ENCODE measurements around the gene NPPC.

The NPPC gene

GRCh38 chr2:231909631-231910030 is 16.6 kb downstream of the NPPC start:
- no peak overlapping the region for H3K4me2 ChIP-seq (ENCODE audit: low read length)
- H3K9me2 ChIP-seq (ENCODE audit: low read depth, low read length) = no peaks in the 10 kb centered on the region

GRCh38 chr2:231908584-231908983 is 17.6 kb downstream of the NPPC start:
- no peaks in the 10 kb centered on the region for H3F3A ChIP-seq (ENCODE audit: insufficient read depth, low read length)
- no peaks in the 10 kb centered on the region for H4K20me1 ChIP-seq (ENCODE audit: insufficient read depth, low read length)
- no peak overlapping the region for H3K27ac ChIP-seq (ENCODE audit: low read depth, low read length, poor library complexity, severe bottlenecking)
- H3K9ac ChIP-seq (ENCODE audit: low read length) = no peak overlapping the region
- no peaks in the 10 kb centered on the region for H3K4me1 ChIP-seq (ENCODE audit: insufficient read depth, low read length, severe bottlenecking)
- no peak overlapping the region for H3K4me2 ChIP-seq (ENCODE audit: low read length)
- TF ChIP-seq CTCF (IDR thresholded peaks at IDR 0.05; ENCODE audit: low read length) = no peak
- TF ChIP-seq EZH2 (IDR thresholded peaks at IDR 0.05; ENCODE audit: borderline replicate concordance, low read length) = no peak
- peaks cover 4% of the 10 kb centered on the region; the same call in 1 of the 2 replicates for H3K27me3 ChIP-seq (ENCODE audit: insufficient read depth, low read length)
- H3K4me3 ChIP-seq (ENCODE audit: low read depth, low read length, poor library complexity, severe bottlenecking) = no peak overlapping the region
- H2AFZ ChIP-seq (ENCODE audit: low read length) = no peak overlapping the region
- no peaks in the 10 kb centered on the region for H3K9me2 ChIP-seq (ENCODE audit: low read depth, low read length)
- H3K79me2 ChIP-seq (ENCODE audit: insufficient read depth, low read length) = no peaks in the 10 kb centered on the region
- H3K9me3 ChIP-seq (ENCODE audit: low read length) = no peaks in the 10 kb centered on the region
- no peaks in the 10 kb centered on the region for H3K36me3 ChIP-seq (ENCODE audit: insufficient read depth, low read length)

More at GRCh38 chr2:231909631-231910030, 16.6 kb downstream of the NPPC start:
- H3K9me3 ChIP-seq (ENCODE audit: low read length) = no peaks in the 10 kb centered on the region
- no peak for TF ChIP-seq EZH2 (IDR thresholded peaks at IDR 0.05; ENCODE audit: borderline replicate concordance, low read length)
- no peak for TF ChIP-seq CTCF (IDR thresholded peaks at IDR 0.05; ENCODE audit: low read length)
- H3F3A ChIP-seq (ENCODE audit: insufficient read depth, low read length) = no peaks in the 10 kb centered on the region
- H3K36me3 ChIP-seq (ENCODE audit: insufficient read depth, low read length) = no peaks in the 10 kb centered on the region
- no peak overlapping the region for H3K27ac ChIP-seq (ENCODE audit: low read depth, low read length, poor library complexity, severe bottlenecking)
- no peak overlapping the region for H3K4me3 ChIP-seq (ENCODE audit: low read depth, low read length, poor library complexity, severe bottlenecking)
- H3K79me2 ChIP-seq (ENCODE audit: insufficient read depth, low read length) = no peaks in the 10 kb centered on the region
- peaks cover 4% of the 10 kb centered on the region; the same call in 1 of the 2 replicates for H3K27me3 ChIP-seq (ENCODE audit: insufficient read depth, low read length)
- H3K9ac ChIP-seq (ENCODE audit: low read length) = no peak overlapping the region
- H4K20me1 ChIP-seq (ENCODE audit: insufficient read depth, low read length) = no peaks in the 10 kb centered on the region
- no peak overlapping the region for H2AFZ ChIP-seq (ENCODE audit: low read length)
- no peaks in the 10 kb centered on the region for H3K4me1 ChIP-seq (ENCODE audit: insufficient read depth, low read length, severe bottlenecking)

GRCh38 chr2:231907765-231908164 is 18.4 kb downstream of the NPPC start:
- Histone ChIP-seq H3F3A (ENCODE audit: insufficient read depth, low read length) (no peaks in the 10 kb centered on the region), H3K9ac (ENCODE audit: low read length) (no peak overlapping the region), H3K79me2 (ENCODE audit: insufficient read depth, low read length) (no peaks in the 10 kb centered on the region), H4K20me1 (ENCODE audit: insufficient read depth, low read length) (no peaks in the 10 kb centered on the region), H3K9me3 (ENCODE audit: low read length) (no peaks in the 10 kb centered on the region), H3K36me3 (ENCODE audit: insufficient read depth, low read length) (no peaks in the 10 kb centered on the region), H3K27ac (ENCODE audit: low read depth, low read length, poor library complexity, severe bottlenecking) (no peak overlapping the region), H3K4me3 (ENCODE audit: low read depth, low read length, poor library complexity, severe bottlenecking) (no peak overlapping the region), H2AFZ (ENCODE audit: low read length) (no peak overlapping the region), H3K9me2 (ENCODE audit: low read depth, low read length) (no peaks in the 10 kb centered on the region), H3K4me1 (ENCODE audit: insufficient read depth, low read length, severe bottlenecking) (no peaks in the 10 kb centered on the region), H3K4me2 (ENCODE audit: low read length) (no peak overlapping the region), H3K27me3 (ENCODE audit: insufficient read depth, low read length) (peaks cover 4% of the 10 kb centered on the region; the same call in 1 of the 2 replicates)
- no peak for TF ChIP-seq CTCF (IDR thresholded peaks at IDR 0.05; ENCODE audit: low read length)

Measured in OCI-LY1 (cell line).